ENCODE measurements around the gene RRP36.

DNA sequence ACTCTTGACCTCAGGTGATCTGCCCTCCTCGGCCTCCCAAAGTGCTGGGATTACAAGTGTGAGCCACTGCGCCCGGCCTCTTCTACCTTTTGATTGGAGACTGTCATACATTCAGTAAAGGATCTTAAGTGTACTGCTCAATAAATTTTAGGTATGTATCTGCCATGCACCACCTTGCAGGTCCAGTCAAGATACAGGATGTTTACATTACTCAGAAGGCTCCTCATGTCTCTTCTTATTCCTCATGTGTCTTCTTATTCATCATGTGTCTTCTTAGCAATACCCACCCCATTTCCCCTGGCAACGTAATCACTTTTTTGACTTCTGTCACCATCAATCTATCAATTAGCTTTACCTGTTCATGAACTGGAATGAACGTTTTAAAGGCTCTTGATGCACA is 15.6 kb upstream of the RRP36 start:
- TF ChIP-seq, protein P1, sequence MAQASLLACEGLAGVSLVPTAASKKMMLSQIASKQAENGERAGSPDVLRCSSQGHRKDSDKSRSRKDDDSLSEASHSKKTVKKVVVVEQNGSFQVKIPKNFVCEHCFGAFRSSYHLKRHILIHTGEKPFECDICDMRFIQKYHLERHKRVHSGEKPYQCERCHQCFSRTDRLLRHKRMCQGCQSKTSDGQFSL (CRISPR knock-in tag; IDR thresholded peaks at IDR 0.05), result no peak
- TF ChIP-seq, protein P1 (tag; IDR thresholded peaks at IDR 0.05), result no peak
- TF ChIP-seq, protein P2, sequence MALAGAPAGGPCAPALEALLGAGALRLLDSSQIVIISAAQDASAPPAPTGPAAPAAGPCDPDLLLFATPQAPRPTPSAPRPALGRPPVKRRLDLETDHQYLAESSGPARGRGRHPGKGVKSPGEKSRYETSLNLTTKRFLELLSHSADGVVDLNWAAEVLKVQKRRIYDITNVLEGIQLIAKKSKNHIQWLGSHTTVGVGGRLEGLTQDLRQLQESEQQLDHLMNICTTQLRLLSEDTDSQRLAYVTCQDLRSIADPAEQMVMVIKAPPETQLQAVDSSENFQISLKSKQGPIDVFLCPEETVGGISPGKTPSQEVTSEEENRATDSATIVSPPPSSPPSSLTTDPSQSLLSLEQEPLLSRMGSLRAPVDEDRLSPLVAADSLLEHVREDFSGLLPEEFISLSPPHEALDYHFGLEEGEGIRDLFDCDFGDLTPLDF (CRISPR knock-in tag; IDR thresholded peaks at IDR 0.05), result no peak
- no peak for TF ChIP-seq DDX20 (tag; IDR thresholded peaks at IDR 0.05; ENCODE audit: low read depth)
- no peak for TF ChIP-seq ZNF146 (CRISPR knock-in tag; IDR thresholded peaks at IDR 0.05; ENCODE audit: unreplicated experiment)
- TF ChIP-seq RAD21 (CRISPR knock-in tag; conservative IDR thresholded peaks at IDR 0.05 in 1 of 2, IDR thresholded peaks at IDR 0.05 in 1 of 2), result no peak
- TF ChIP-seq ZNF263 (CRISPR knock-in tag; IDR thresholded peaks at IDR 0.05; ENCODE audit: borderline replicate concordance), result no peak
- TF ChIP-seq, protein P3, sequence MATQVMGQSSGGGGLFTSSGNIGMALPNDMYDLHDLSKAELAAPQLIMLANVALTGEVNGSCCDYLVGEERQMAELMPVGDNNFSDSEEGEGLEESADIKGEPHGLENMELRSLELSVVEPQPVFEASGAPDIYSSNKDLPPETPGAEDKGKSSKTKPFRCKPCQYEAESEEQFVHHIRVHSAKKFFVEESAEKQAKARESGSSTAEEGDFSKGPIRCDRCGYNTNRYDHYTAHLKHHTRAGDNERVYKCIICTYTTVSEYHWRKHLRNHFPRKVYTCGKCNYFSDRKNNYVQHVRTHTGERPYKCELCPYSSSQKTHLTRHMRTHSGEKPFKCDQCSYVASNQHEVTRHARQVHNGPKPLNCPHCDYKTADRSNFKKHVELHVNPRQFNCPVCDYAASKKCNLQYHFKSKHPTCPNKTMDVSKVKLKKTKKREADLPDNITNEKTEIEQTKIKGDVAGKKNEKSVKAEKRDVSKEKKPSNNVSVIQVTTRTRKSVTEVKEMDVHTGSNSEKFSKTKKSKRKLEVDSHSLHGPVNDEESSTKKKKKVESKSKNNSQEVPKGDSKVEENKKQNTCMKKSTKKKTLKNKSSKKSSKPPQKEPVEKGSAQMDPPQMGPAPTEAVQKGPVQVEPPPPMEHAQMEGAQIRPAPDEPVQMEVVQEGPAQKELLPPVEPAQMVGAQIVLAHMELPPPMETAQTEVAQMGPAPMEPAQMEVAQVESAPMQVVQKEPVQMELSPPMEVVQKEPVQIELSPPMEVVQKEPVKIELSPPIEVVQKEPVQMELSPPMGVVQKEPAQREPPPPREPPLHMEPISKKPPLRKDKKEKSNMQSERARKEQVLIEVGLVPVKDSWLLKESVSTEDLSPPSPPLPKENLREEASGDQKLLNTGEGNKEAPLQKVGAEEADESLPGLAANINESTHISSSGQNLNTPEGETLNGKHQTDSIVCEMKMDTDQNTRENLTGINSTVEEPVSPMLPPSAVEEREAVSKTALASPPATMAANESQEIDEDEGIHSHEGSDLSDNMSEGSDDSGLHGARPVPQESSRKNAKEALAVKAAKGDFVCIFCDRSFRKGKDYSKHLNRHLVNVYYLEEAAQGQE (IDR thresholded peaks at IDR 0.05; ENCODE audit: borderline replicate concordance), result no peak
- TF ChIP-seq, protein P3 (CRISPR knock-in tag; IDR thresholded peaks at IDR 0.05; ENCODE audit: low read depth), result no peak
- no peak for TF ChIP-seq TAF1 (IDR thresholded peaks at IDR 0.05; ENCODE audit: control insufficient read depth, extremely low read depth, insufficient read depth, low read length, severe bottlenecking)
- TF ChIP-seq EZH2 (IDR thresholded peaks at IDR 0.05; ENCODE audit: borderline replicate concordance, low read depth, low read length), result no peak
- TF ChIP-seq, protein P4, sequence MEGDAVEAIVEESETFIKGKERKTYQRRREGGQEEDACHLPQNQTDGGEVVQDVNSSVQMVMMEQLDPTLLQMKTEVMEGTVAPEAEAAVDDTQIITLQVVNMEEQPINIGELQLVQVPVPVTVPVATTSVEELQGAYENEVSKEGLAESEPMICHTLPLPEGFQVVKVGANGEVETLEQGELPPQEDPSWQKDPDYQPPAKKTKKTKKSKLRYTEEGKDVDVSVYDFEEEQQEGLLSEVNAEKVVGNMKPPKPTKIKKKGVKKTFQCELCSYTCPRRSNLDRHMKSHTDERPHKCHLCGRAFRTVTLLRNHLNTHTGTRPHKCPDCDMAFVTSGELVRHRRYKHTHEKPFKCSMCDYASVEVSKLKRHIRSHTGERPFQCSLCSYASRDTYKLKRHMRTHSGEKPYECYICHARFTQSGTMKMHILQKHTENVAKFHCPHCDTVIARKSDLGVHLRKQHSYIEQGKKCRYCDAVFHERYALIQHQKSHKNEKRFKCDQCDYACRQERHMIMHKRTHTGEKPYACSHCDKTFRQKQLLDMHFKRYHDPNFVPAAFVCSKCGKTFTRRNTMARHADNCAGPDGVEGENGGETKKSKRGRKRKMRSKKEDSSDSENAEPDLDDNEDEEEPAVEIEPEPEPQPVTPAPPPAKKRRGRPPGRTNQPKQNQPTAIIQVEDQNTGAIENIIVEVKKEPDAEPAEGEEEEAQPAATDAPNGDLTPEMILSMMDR (IDR thresholded peaks at IDR 0.05 in 2 of 3, conservative IDR thresholded peaks at IDR 0.05 in 1 of 3; ENCODE audit: insufficient read depth in 2 of 3, low read depth in 1 of 3, low read length in 3 of 3), result no peak
- no peak for TF ChIP-seq SMC3 (conservative IDR thresholded peaks at IDR 0.05; ENCODE audit: insufficient read depth, low read depth, low read length)

Data from K562 (cell line).